Neural cell (in vitro differentiated cells): ENCODE data around the gene IMPA2. TPM values are rescaled to one million over a fixed set of nuclear protein-coding genes. Genes with fewer than 3 reads are reported as not detected.
"Not testable (repeated sequence)": the region's sequence is repeated elsewhere in the genome, so short reads cannot be mapped to it uniquely, and the experiment has no call there.

Source experiments
- H2AFZ ChIP-seq: fragments of 200-600, 300-800 bp; sonication (generic), shearing (Covaris generic); 2 replicates; pipeline ENCODE4 v1.6.0; 2014; ENCODE audit warnings: low read depth, mild to moderate bottlenecking, antibody characterized with exemption, low read length, moderate library complexity
- H3F3A ChIP-seq: fragments of 200-600 bp; shearing (Covaris generic); 2 replicates; pipeline ENCODE4 v1.6.1; 2016; ENCODE audit warnings: mild to moderate bottlenecking, moderate library complexity, mixed read lengths, antibody characterized with exemption, low read length; ENCODE audit not compliant: insufficient read depth, poor library complexity, severe bottlenecking
- H3K27ac ChIP-seq: fragments of 200-600, 300-800 bp; sonication (generic), shearing (Covaris generic); 2 replicates; pipeline ENCODE4 v1.5.1; 2014; ENCODE audit warnings: mild to moderate bottlenecking, low read length, moderate library complexity
- H3K27me3 ChIP-seq: fragments of 300-800, 200-600 bp; sonication (generic), shearing (Covaris generic); 2 replicates; pipeline ENCODE4 v1.6.0; 2014; ENCODE audit warnings: mild to moderate bottlenecking, low read depth, low read length, moderate library complexity; ENCODE audit not compliant: insufficient read depth
- H3K36me3 ChIP-seq: fragments of 300-800, 200-600 bp; sonication (generic), shearing (Covaris generic); 2 replicates; pipeline ENCODE4 v1.5.1; 2014; ENCODE audit warnings: mild to moderate bottlenecking, antibody characterized with exemption, low read length, moderate library complexity; ENCODE audit not compliant: insufficient read depth
- H3K4me2 ChIP-seq: fragments of 300-800, 200-600 bp; sonication (generic), shearing (Covaris generic); 2 replicates; pipeline ENCODE4 v1.6.0; 2014; ENCODE audit warnings: mild to moderate bottlenecking, low read length
- H3K4me3 ChIP-seq: fragments of 300-800, 200-600 bp; sonication (generic), shearing (Covaris generic); 2 replicates; pipeline ENCODE4 v1.5.1; 2014; ENCODE audit warnings: mild to moderate bottlenecking, low read length, moderate library complexity
- H3K79me2 ChIP-seq: fragments of 200-600 bp; shearing (Covaris generic); replicated peaks from 2 replicates; pipeline ENCODE4 v1.6.0; 2014; ENCODE audit warnings: mild to moderate bottlenecking, low read length, moderate library complexity; ENCODE audit not compliant: insufficient read depth
- H3K9ac ChIP-seq: fragments of 300-800, 200-600 bp; sonication (generic), shearing (Covaris generic); 2 replicates; pipeline ENCODE4 v1.6.1; 2016; ENCODE audit warnings: mild to moderate bottlenecking, low read length, mixed read lengths
- H3K9me2 ChIP-seq: fragments of 200-600 bp; shearing (Covaris generic); 2 replicates; pipeline ENCODE4 v1.6.1; 2016; ENCODE audit warnings: mild to moderate bottlenecking, low read length, mixed read lengths; ENCODE audit not compliant: insufficient read depth
- H3K9me3 ChIP-seq: fragments of 200-600, 300-800 bp; sonication (generic), shearing (Covaris generic); 2 replicates; pipeline ENCODE4 v1.6.1; 2016; ENCODE audit warnings: mild to moderate bottlenecking, mixed run types, low read length, moderate library complexity, mixed read lengths
- H4K20me1 ChIP-seq: fragments of 200-600 bp; shearing (Covaris generic); 2 replicates; pipeline ENCODE4 v1.6.1; 2016; ENCODE audit warnings: mild to moderate bottlenecking, mixed run types; ENCODE audit not compliant: insufficient read depth
- EP300 ChIP-seq: fragments of 450-650 bp; conservative IDR thresholded peaks from 2 replicates; pipeline ENCODE4 v1.6.1; 2014; ENCODE audit warnings: antibody characterized with exemption, mild to moderate bottlenecking, moderate library complexity; ENCODE audit not compliant: poor library complexity, severe bottlenecking
- EZH2 ChIP-seq: fragments of 200-600, 300-800 bp; shearing (Covaris generic), sonication (generic); IDR thresholded peaks from 2 replicates; pipeline ENCODE4 v1.6.1; 2014; ENCODE audit warnings: antibody characterized with exemption, low read length, borderline replicate concordance, mild to moderate bottlenecking; ENCODE audit not compliant: insufficient read depth, poor library complexity, severe bottlenecking
- MXI1 ChIP-seq: fragments of 450-650 bp; conservative IDR thresholded peaks from 2 replicates; pipeline ENCODE4 v1.6.1; 2014; ENCODE audit warnings: antibody characterized with exemption, mild to moderate bottlenecking; ENCODE audit not compliant: poor library complexity, severe bottlenecking
- POLR2AphosphoS5 ChIP-seq: IDR thresholded peaks from 2 replicates; pipeline ENCODE4 v1.6.1; 2012
- RAD21 ChIP-seq: fragments of 450-650 bp; conservative IDR thresholded peaks from 2 replicates; pipeline ENCODE4 v1.6.1; 2014; ENCODE audit warnings: antibody characterized with exemption, mild to moderate bottlenecking, moderate library complexity
- SMC3 ChIP-seq: fragments of 450-650 bp; conservative IDR thresholded peaks from 2 replicates; pipeline ENCODE4 v1.6.1; 2014; ENCODE audit warnings: antibody characterized with exemption, mild to moderate bottlenecking, moderate library complexity; ENCODE audit not compliant: poor library complexity
- TAF1 ChIP-seq: IDR thresholded peaks from 2 replicates; pipeline ENCODE4 v1.6.1; 2012; ENCODE audit warnings: low read depth
- polyA plus RNA-seq: library from polyadenylated mRNA; depleted of rRNA; stranded (reverse); fragments of >200 nt; gene quantifications from 2 replicates; pipeline ENCODE4 v1.2.3, GENCODE V29; 2014
- TF ChIP-seq, protein P1 (sequence below): IDR thresholded peaks from 2 replicates; pipeline ENCODE4 v1.6.1; 2012; ENCODE audit warnings: borderline replicate concordance
- TF ChIP-seq, protein P2 (sequence below): fragments of 450-650 bp; IDR thresholded peaks from 2 replicates; pipeline ENCODE4 v1.5.1; 2014; ENCODE audit warnings: antibody characterized with exemption, mild to moderate bottlenecking, moderate library complexity; ENCODE audit not compliant: poor library complexity, severe bottlenecking

The IMPA2 gene
- polyA plus RNA-seq, 1 donor from 2014 or later = 2.7 TPM

- no peaks in the 10 kb centered on the region for H3K9me3 ChIP-seq
Observed at GRCh38 chr18:12068950-12069320, 87.6 kb downstream of the IMPA2 start.

DNA sequence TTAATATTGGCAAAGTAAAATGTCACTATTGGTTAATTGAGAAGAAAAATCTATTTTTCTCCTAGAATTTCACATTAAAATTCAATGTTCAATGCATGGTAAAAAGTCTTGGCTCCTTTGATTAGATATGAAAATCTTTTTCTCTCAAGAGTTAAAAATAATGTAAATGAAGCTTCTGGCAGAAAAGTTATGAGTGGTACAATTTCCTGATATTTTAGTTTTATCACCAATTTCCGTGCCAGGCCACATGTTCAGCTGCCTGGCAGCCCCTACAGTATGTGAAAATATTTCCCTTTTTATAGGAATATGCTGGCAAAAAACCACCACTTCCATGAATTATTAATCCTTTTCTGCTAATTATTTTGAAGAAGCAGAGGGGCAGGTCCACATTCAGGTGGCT, 89.8 kb downstream of the IMPA2 start:
- H3F3A ChIP-seq, H3K27me3 ChIP-seq, H3K27ac ChIP-seq, H3K79me2 ChIP-seq, H3K36me3 ChIP-seq, H3K4me2 ChIP-seq, H3K9me2 ChIP-seq, H4K20me1 ChIP-seq, H3K9me3 ChIP-seq, H2AFZ ChIP-seq, H3K4me3 ChIP-seq, H3K9ac ChIP-seq: not testable (repeated sequence)

More at GRCh38 chr18:12068950-12069320, 87.6 kb downstream of the IMPA2 start:
- H3K4me3 ChIP-seq = no peak overlapping the region
- no peaks in the 10 kb centered on the region for H3K36me3 ChIP-seq
- no peak for TF ChIP-seq POLR2AphosphoS5
- no peak for TF ChIP-seq TAF1
- TF ChIP-seq MXI1 = no peak
- no peak for TF ChIP-seq SMC3
- TF ChIP-seq RAD21 = no peak
- no peak for TF ChIP-seq EZH2
- TF ChIP-seq, protein P1, sequence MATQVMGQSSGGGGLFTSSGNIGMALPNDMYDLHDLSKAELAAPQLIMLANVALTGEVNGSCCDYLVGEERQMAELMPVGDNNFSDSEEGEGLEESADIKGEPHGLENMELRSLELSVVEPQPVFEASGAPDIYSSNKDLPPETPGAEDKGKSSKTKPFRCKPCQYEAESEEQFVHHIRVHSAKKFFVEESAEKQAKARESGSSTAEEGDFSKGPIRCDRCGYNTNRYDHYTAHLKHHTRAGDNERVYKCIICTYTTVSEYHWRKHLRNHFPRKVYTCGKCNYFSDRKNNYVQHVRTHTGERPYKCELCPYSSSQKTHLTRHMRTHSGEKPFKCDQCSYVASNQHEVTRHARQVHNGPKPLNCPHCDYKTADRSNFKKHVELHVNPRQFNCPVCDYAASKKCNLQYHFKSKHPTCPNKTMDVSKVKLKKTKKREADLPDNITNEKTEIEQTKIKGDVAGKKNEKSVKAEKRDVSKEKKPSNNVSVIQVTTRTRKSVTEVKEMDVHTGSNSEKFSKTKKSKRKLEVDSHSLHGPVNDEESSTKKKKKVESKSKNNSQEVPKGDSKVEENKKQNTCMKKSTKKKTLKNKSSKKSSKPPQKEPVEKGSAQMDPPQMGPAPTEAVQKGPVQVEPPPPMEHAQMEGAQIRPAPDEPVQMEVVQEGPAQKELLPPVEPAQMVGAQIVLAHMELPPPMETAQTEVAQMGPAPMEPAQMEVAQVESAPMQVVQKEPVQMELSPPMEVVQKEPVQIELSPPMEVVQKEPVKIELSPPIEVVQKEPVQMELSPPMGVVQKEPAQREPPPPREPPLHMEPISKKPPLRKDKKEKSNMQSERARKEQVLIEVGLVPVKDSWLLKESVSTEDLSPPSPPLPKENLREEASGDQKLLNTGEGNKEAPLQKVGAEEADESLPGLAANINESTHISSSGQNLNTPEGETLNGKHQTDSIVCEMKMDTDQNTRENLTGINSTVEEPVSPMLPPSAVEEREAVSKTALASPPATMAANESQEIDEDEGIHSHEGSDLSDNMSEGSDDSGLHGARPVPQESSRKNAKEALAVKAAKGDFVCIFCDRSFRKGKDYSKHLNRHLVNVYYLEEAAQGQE = no peak
- TF ChIP-seq EP300 = no peak
- TF ChIP-seq, protein P2, sequence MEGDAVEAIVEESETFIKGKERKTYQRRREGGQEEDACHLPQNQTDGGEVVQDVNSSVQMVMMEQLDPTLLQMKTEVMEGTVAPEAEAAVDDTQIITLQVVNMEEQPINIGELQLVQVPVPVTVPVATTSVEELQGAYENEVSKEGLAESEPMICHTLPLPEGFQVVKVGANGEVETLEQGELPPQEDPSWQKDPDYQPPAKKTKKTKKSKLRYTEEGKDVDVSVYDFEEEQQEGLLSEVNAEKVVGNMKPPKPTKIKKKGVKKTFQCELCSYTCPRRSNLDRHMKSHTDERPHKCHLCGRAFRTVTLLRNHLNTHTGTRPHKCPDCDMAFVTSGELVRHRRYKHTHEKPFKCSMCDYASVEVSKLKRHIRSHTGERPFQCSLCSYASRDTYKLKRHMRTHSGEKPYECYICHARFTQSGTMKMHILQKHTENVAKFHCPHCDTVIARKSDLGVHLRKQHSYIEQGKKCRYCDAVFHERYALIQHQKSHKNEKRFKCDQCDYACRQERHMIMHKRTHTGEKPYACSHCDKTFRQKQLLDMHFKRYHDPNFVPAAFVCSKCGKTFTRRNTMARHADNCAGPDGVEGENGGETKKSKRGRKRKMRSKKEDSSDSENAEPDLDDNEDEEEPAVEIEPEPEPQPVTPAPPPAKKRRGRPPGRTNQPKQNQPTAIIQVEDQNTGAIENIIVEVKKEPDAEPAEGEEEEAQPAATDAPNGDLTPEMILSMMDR = no peak
- H3K27me3 ChIP-seq = no peaks in the 10 kb centered on the region
- H3K4me2 ChIP-seq = no peak overlapping the region
- H3K9ac ChIP-seq = no peak overlapping the region
- no peaks in the 10 kb centered on the region for H3K9me2 ChIP-seq
- H3F3A ChIP-seq = no peaks in the 10 kb centered on the region
- H3K79me2 ChIP-seq = no peaks in the 10 kb centered on the region
- H2AFZ ChIP-seq = no peak overlapping the region
- H3K27ac ChIP-seq = no peak overlapping the region
- no peaks in the 10 kb centered on the region for H4K20me1 ChIP-seq

DNA sequence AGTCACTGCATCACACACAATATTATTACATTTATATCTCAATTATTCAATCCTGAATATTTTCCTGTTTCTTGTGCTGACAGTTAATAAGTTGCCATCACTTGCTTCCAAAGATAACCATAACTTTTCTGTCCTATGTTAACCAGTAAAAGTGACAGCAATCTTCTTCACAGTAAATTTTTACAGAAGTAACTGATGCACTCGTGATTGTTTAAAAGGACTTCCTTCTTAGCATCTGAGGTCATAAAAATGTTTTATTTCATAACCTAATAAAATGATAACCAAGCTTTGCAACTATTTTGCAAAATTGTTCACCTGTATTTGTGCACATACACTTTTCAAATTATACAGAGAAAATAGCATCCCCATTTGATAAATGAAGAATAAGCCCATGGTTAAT, 91.7 kb downstream of the IMPA2 start:
- H2AFZ ChIP-seq = no peak overlapping the region
- H4K20me1 ChIP-seq = no peaks in the 10 kb centered on the region
- no peak overlapping the region for H3K9ac ChIP-seq
- no peaks in the 10 kb centered on the region for H3K27me3 ChIP-seq
- H3K4me3 ChIP-seq = no peak overlapping the region
- TF ChIP-seq SMC3 (no peak), MXI1 (no peak), EP300 (no peak), POLR2AphosphoS5 (no peak), EZH2 (no peak), RAD21 (no peak), TAF1 (no peak)
- TF ChIP-seq, protein P1 = no peak
- TF ChIP-seq, protein P2 = no peak
- H3K79me2 ChIP-seq = no peaks in the 10 kb centered on the region
- H3F3A ChIP-seq = no peaks in the 10 kb centered on the region
- no peaks in the 10 kb centered on the region for H3K36me3 ChIP-seq
- H3K9me2 ChIP-seq = no peaks in the 10 kb centered on the region
- no peak overlapping the region for H3K4me2 ChIP-seq
- no peaks in the 10 kb centered on the region for H3K9me3 ChIP-seq
- no peak overlapping the region for H3K27ac ChIP-seq
